Motor neuron (in vitro differentiated cells): ENCODE measurements around the gene CCDC192. TPM values are rescaled to one million over a fixed set of nuclear protein-coding genes. Genes with fewer than 3 reads are reported as not detected.

Source experiments
- ATAC-seq, 8 experiments: fragments of 200-7000 bp; cut with Tn5 transposase; replicated peaks in 6 of 8; 2 replicates each; pipeline ENCODE4 v1.8.0; 2021; ENCODE audit warnings: mild to moderate bottlenecking in 8 of 8, moderate library complexity in 8 of 8
- H3K27ac ChIP-seq, 2 donors: fragments of 250-450 bp; sonication (Bioruptor Pico); 2 replicates each; pipeline ENCODE4 v1.9.0; 2021; ENCODE audit warnings: antibody characterized with exemption in 2 of 2, mild to moderate bottlenecking in 2 of 2, moderate library complexity in 1 of 2
- H3K4me1 ChIP-seq, 2 donors: fragments of 250-450 bp; sonication (Bioruptor Pico); replicated peaks in 1 of 2; 2 replicates each; pipeline ENCODE4 v1.6.1; 2021; ENCODE audit warnings: antibody characterized with exemption in 2 of 2, mild to moderate bottlenecking in 2 of 2, moderate library complexity in 1 of 2
- H3K4me3 ChIP-seq, 5 donors: fragments of 250-450 bp; sonication (Bioruptor Pico); 2 replicates each; pipeline ENCODE4 v1.9.0; 2021; ENCODE audit warnings: antibody characterized with exemption in 5 of 5, mild to moderate bottlenecking in 5 of 5, moderate library complexity in 4 of 5
- WGBS, 10 experiments: fragments of 450-650 bp; shearing (Covaris generic); methylation state at CpG; one replicate each; pipeline ENCODE4 v1.0.0; 2022; 5-methylcytosine and 5-hydroxymethylcytosine counted together
- in situ Hi-C, 9 experiments: fragments of 400-800 bp; cut with MboI; loops; one replicate each; pipeline ENCODE4 v1.15.0; 2021; ENCODE audit warnings: low sequenced_read_pairs in 9 of 9, low pct_unique_long_range_greater_than_20kb in 2 of 9; ENCODE audit not compliant: unreplicated experiment in 9 of 9
- total RNA-seq, 8 experiments: library from RNA; unstranded; fragments of 300-600 nt; gene quantifications; 2 replicates each; pipeline versions ENCODE4 v1.2.3 to v1.2.4, GENCODE V29; 2022

Gene CCDC192
- total RNA-seq, 8 experiments from 2014 or later: 0.38 to 2.0 (median 1.2) TPM; not detected in 1

DNA sequence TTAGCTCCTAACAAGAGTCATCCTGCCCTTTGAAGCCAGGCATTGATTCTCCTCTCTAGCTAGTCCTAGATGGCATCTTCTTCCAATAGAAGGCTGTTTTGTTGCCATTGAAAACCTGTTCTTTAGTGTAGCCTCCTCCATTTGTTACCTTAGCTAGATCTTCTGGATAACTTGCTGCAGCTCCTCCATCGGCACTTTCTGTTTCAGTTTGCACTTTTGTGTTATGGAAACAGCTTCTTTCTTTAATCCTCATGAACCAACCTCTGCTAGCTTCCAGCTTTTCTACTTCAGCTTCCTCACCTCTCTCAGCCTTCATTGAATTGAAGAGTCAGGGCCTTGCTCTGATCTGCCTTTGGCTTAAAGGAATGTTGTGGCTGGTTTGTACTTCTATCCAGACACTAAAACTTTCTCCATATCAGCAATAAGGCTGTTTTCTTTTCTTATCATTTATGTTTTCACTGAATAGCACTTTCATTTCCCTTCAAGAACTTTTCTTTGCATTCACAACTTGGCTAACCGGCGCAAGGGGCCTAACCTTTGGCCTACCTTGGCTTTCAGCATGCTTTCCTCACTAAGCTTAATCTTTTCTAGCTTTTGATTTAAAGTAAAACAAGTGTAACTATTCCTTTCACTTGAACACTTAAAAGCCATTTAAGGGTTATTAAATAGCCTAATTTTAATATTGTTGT, 213.8 kb downstream of the CCDC192 start:
- WGBS, 10 experiments: 84 to 100% (median 100%) methylated on average over 1 to 3 of the region's 3 CpGs; no CpG with 5 or more reads in 1 of the 10 experiments
- Histone ChIP-seq H3K4me3 (no peak overlapping the region), H3K4me1 (no peaks in the 10 kb centered on the region), H3K27ac (no peak overlapping the region)
- in situ Hi-C loops: no loop called here
- ATAC-seq: no peak

DNA sequence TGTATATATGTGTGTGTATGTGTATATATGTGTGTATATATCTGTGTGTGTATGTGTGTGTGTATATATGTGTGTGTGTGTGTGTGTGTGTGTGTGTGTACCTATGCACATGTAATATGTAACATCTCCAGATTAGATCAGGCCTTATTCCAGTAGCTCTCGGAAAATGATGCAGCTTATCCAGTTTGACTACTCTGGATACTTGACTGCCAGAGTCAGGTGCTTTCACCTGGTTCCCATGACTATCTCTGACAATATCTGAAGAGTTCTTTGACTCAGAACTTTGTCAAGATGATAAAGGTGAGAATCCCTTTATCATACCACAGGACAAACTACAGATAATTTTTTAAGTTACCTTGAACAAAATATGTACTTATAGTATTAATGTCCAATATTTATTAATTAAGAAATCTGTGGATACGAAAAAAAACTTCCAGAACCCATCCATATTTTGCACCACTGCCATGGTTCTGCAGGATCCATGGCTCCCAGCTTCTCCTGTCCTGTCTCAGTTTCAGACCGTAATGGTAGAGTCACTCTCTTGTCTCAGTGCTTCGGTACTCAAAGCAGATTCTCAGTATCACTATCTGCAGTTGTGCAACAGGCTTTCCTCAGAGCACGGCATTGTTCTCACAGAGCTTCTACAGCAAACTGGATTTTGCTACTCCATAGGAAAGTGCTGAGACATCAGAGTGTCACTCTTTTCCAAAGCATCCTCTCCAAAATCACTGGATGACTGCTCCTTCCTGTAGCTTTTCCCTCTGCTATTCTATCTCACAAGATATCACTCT, 216.0 kb downstream of the CCDC192 start:
- Histone ChIP-seq H3K27ac (no peak overlapping the region), H3K4me3 (no peak overlapping the region), H3K4me1 (no peaks in the 10 kb centered on the region)
- in situ Hi-C loops: no loop called here
- no peak for ATAC-seq
- 74 to 100% (median 90%) methylated on average over 1 to 5 of the region's 5 CpGs; no CpG with 5 or more reads in 1 of the 10 experiments for WGBS, 10 experiments

GRCh38 chr5:127919818-127920217, 216.6 kb downstream of the CCDC192 start:
- in situ Hi-C loops: no loop called here
- no peak overlapping the region for H3K4me3 ChIP-seq
- H3K4me1 ChIP-seq: no peaks in the 10 kb centered on the region
- ATAC-seq: no peak
- no peak overlapping the region for H3K27ac ChIP-seq

- peaks cover 0 to 4% of the 10 kb centered on the region in 2 donors for H3K4me1 ChIP-seq
- H3K27ac ChIP-seq: no peak overlapping the region
- H3K4me3 ChIP-seq: no peak overlapping the region
- in situ Hi-C loops: no loop called here
- ATAC-seq: no peak
Observed at GRCh38 chr5:127920936-127921335, 217.7 kb downstream of the CCDC192 start.

GRCh38 chr5:127922603-127923002, 219.4 kb downstream of the CCDC192 start:
- Histone ChIP-seq H3K4me1 (peaks cover 0 to 4% of the 10 kb centered on the region in 2 donors), H3K4me3 (no peak overlapping the region), H3K27ac (no peak overlapping the region)
- in situ Hi-C loops: no loop called here
- 63 to 100% (median 93%) methylated on average over 1 to 2 of the region's 2 CpGs; no CpG with 5 or more reads in 1 of the 10 experiments for WGBS, 10 experiments
- no peak for ATAC-seq

GRCh38 chr5:127923804-127924570, 220.8 kb downstream of the CCDC192 start:
- H3K27ac ChIP-seq: no peak overlapping the region
- peaks cover 0 to 4% of the 10 kb centered on the region in 2 donors for H3K4me1 ChIP-seq
- WGBS, 10 experiments: 0 to 100% (median 50%) methylated on average over 1 to 2 of the region's 2 CpGs
- no peak overlapping the region for H3K4me3 ChIP-seq
- in situ Hi-C loops: no loop called here
- peak in 1 of 8 experiments; percentile 27 for ATAC-seq

DNA sequence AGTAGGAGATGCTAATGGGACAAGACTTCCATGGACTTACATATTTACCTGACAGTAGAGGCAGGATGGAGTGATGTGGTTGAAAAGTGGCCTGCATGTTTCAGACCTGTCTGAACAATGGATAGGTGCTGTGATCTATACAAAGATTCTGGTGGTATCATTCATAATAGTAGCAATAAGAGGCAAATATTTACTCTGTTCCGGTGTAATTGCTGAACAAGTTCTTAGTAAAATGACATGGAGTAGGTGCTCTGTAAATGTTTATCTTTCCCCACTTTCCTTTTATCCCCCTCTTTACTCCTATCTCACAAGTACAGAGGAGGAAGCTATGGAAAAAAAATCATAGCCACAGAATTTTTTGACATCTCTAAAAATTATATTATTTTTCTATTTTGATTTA, 221.4 kb downstream of the CCDC192 start:
- peaks cover 0 to 4% of the 10 kb centered on the region in 2 donors for H3K4me1 ChIP-seq
- H3K4me3 ChIP-seq: no peak overlapping the region
- H3K27ac ChIP-seq: no peak overlapping the region
- WGBS, 10 experiments: 13 to 100% (median 100%) methylated on average over 1 of the region's 1 CpG; no CpG with 5 or more reads in 1 of the 10 experiments
- no peak for ATAC-seq
- in situ Hi-C loops: no loop called here

GRCh38 chr5:127925916-127926315, 222.7 kb downstream of the CCDC192 start:
- no peak overlapping the region for H3K27ac ChIP-seq
- H3K4me3 ChIP-seq: no peak overlapping the region
- in situ Hi-C loops: no loop called here
- peaks cover 0 to 4% of the 10 kb centered on the region in 2 donors for H3K4me1 ChIP-seq
- peak in 5 of 8 experiments; percentile 13 to 74 (median 42) for ATAC-seq
- WGBS, 10 experiments: 0 to 83% (median 54%) methylated on average over 1 to 4 of the region's 4 CpGs; no CpG with 5 or more reads in 1 of the 10 experiments

GRCh38 chr5:127926974-127927373, 223.8 kb downstream of the CCDC192 start:
- no peak for ATAC-seq
- WGBS, 10 experiments: 17 to 100% (median 91%) methylated on average over 1 to 3 of the region's 3 CpGs; no CpG with 5 or more reads in 1 of the 10 experiments
- Histone ChIP-seq H3K4me1 (peaks cover 0 to 4% of the 10 kb centered on the region in 2 donors), H3K4me3 (no peak overlapping the region), H3K27ac (no peak overlapping the region)
- in situ Hi-C loops: no loop called here

DNA sequence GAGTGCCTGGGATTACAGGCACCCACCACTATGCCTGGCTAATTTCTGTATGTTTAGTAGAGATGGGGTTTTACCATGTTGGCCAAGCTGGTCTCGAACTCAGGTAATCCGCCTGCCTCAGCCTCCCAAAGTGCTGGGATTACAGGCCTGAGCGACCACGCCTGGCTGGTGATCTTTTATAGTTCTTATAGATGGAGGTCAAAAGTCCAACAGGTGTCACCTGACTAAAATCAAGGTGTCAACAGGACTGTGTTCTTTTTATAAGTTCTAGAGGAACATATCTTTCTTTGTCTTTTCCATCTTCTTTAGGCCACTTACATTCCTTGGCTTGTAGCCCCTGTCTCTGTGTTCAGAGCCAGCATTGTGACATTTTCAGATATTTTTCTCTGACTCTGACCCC, 224.9 kb downstream of the CCDC192 start:
- no peak overlapping the region for H3K4me3 ChIP-seq
- WGBS, 10 experiments: 80 to 100% (median 93%) methylated on average over 1 to 4 of the region's 4 CpGs; no CpG with 5 or more reads in 2 of the 10 experiments
- no peak overlapping the region for H3K27ac ChIP-seq
- no peak for ATAC-seq
- H3K4me1 ChIP-seq: peaks cover 0 to 4% of the 10 kb centered on the region in 2 donors
- in situ Hi-C loops: no loop called here

GRCh38 chr5:127930311-127930710, 227.1 kb downstream of the CCDC192 start:
- in situ Hi-C loops: no loop called here
- no peak overlapping the region for H3K27ac ChIP-seq
- ATAC-seq: no peak
- H3K4me1 ChIP-seq: peaks cover 0 to 4% of the 10 kb centered on the region in 2 donors
- H3K4me3 ChIP-seq: no peak overlapping the region

- 57 to 85% (median 83%) methylated on average over 1 of the region's 1 CpG; no CpG with 5 or more reads in 4 of the 10 experiments for WGBS, 10 experiments
- in situ Hi-C loops: no loop called here
- Histone ChIP-seq H3K4me3 (no peak overlapping the region), H3K4me1 (no peaks in the 10 kb centered on the region), H3K27ac (no peak overlapping the region)
- ATAC-seq: no peak
Observed at GRCh38 chr5:127931396-127931795, 228.2 kb downstream of the CCDC192 start.

GRCh38 chr5:127933348-127933747, 230.2 kb downstream of the CCDC192 start:
- no peak for ATAC-seq
- Histone ChIP-seq H3K4me3 (no peak overlapping the region), H3K4me1 (no peaks in the 10 kb centered on the region), H3K27ac (no peak overlapping the region)
- WGBS, 10 experiments: 39 to 100% (median 74%) methylated on average over 1 to 5 of the region's 5 CpGs; no CpG with 5 or more reads in 2 of the 10 experiments
- in situ Hi-C loops: no loop called here
